Eye (tissue), 1 donor: ENCODE results near the gene NVL.
"Not testable (repeated sequence)": the region's sequence is repeated elsewhere in the genome, so short reads cannot be mapped to it uniquely, and the experiment has no call there.

Source experiments
- DNase-seq: peaks from one replicate; pipeline ENCODE4 v3.0.0-alpha.2; 2015

Gene NVL

GRCh38 chr1:224329842-224330753, at the start of gene NVL:
NVL (minus strand) TSS chr1:224330172; CDS start chr1:224330127, 45 bp downstream.
- peak; percentile 96 for DNase-seq

GRCh38 chr1:224378855-224379631, 49.1 kb upstream of the NVL start:
- no peak for DNase-seq

GRCh38 chr1:224377676-224378006, 47.7 kb upstream of the NVL start:
- no peak for DNase-seq

GRCh38 chr1:224375059-224375458, 45.1 kb upstream of the NVL start:
- DNase-seq, result no peak

GRCh38 chr1:224373008-224373590, 43.1 kb upstream of the NVL start:
- no peak for DNase-seq

- DNase-seq, result no peak
These were observed 38.4 kb upstream of the NVL start for GRCh38 chr1:224368409-224368808.

GRCh38 chr1:224359207-224359606, 29.2 kb upstream of the NVL start:
- no peak for DNase-seq

- no peak for DNase-seq
These were observed 28.3 kb upstream of the NVL start for GRCh38 chr1:224358237-224358636.

GRCh38 chr1:224357626-224358124, 27.7 kb upstream of the NVL start:
- DNase-seq, result peak; percentile 42

GRCh38 chr1:224356685-224357625, 27.0 kb upstream of the NVL start, which contains the start of gene CNIH4:
CNIH4 (plus strand) TSS chr1:224356879; CDS start chr1:224356925, 46 bp downstream.
- DNase-seq, result peak; percentile 99

GRCh38 chr1:224353975-224354925, 24.3 kb upstream of the NVL start:
- DNase-seq, result no peak

- DNase-seq, result not testable (repeated sequence)
These were observed 22.6 kb upstream of the NVL start for GRCh38 chr1:224352436-224353085.

GRCh38 chr1:224349716-224350115, 19.7 kb upstream of the NVL start:
- DNase-seq, result not testable (repeated sequence)

GRCh38 chr1:224348137-224348536, 18.2 kb upstream of the NVL start:
- no peak for DNase-seq

GRCh38 chr1:224343679-224344078, 13.7 kb upstream of the NVL start:
- no peak for DNase-seq

- DNase-seq, result peak; percentile 51
These were observed 10.7 kb upstream of the NVL start for GRCh38 chr1:224340453-224341384.

GRCh38 chr1:224339442-224340033, 9.6 kb upstream of the NVL start:
- DNase-seq, result peak; percentile 9

- no peak for DNase-seq
These were observed 8.3 kb upstream of the NVL start for GRCh38 chr1:224338150-224338838.
